RWPE1 (cell line): ENCODE results near the gene KRTAP10-10.
"Not testable (repeated sequence)": the region's sequence is repeated elsewhere in the genome, so short reads cannot be mapped to it uniquely, and the experiment has no call there.

ENCODE experiments used
- CTCF ChIA-PET: fragments of 350-600 bp; sonication (Branson Sonifier 250); formaldehyde crosslinking; extraction: SDS; loops from one replicate; lab custom pipeline; 2021; lab: Yijun Ruan, JAX
- POLR2A ChIA-PET: fragments of 400-600 bp; formaldehyde crosslinking; extraction: SDS; loops from one replicate; lab custom pipeline; 2020; ENCODE audit warnings: antibody characterized with exemption; ENCODE audit not compliant: low non-redundant PET; lab: Yijun Ruan, JAX
- DNase-seq: peaks from one replicate; pipeline ENCODE4 v3.0.0; 2012; ENCODE audit warnings: low spot score
- H3K27ac ChIP-seq: fragments of 450-650 bp; 2 replicates; pipeline ENCODE4 v1.5.1; 2017
- CTCF ChIP-seq: fragments of 450-650 bp; conservative IDR thresholded peaks from 2 replicates; pipeline ENCODE4 v1.5.1; 2017; ENCODE audit warnings: low read depth, mild to moderate bottlenecking

Gene KRTAP10-10

GRCh38 chr21:44636209-44637017, 743 bp upstream of the KRTAP10-10 start:
- no peak for TF ChIP-seq CTCF
- POLR2A ChIA-PET = no interaction called here
- CTCF ChIA-PET = interaction anchor here (0.6 kb wide), 1 partner anchor 88 kb away, joined by 5 read pairs; no protein-coding TSS in a partner anchor
- no peak for DNase-seq
- H3K27ac ChIP-seq = no peak overlapping the region

GRCh38 chr21:44637851-44638348, 744 bp downstream of the KRTAP10-10 start:
- POLR2A ChIA-PET, H3K27ac ChIP-seq, DNase-seq: not testable (repeated sequence)
- CTCF ChIA-PET = interaction anchor here (0.7 kb wide), 1 partner anchor 114 kb away, joined by 6 read pairs; no protein-coding TSS in a partner anchor

GRCh38 chr21:44638506-44639330, 1.6 kb downstream of the KRTAP10-10 start:
- CTCF ChIA-PET, H3K27ac ChIP-seq, DNase-seq, POLR2A ChIA-PET: not testable (repeated sequence)

- ChIA-PET CTCF (no interaction called here), POLR2A (no interaction called here)
- no peak overlapping the region for H3K27ac ChIP-seq
These were observed 2.1 kb downstream of the KRTAP10-10 start for GRCh38 chr21:44639331-44639655.

GRCh38 chr21:44640761-44641160, 3.6 kb downstream of the KRTAP10-10 start:
- CTCF ChIA-PET = no interaction called here
- POLR2A ChIA-PET = no interaction called here
- no peak for DNase-seq
- no peak for TF ChIP-seq CTCF
- H3K27ac ChIP-seq = no peak overlapping the region

More at GRCh38 chr21:44639331-44639655, 2.1 kb downstream of the KRTAP10-10 start:
- no peak for TF ChIP-seq CTCF
- no peak for DNase-seq

- H3K27ac ChIP-seq = no peak overlapping the region
- TF ChIP-seq CTCF = no peak
- DNase-seq = no peak
- POLR2A ChIA-PET = no interaction called here
- CTCF ChIA-PET = no interaction called here
These were observed 6.7 kb downstream of the KRTAP10-10 start for GRCh38 chr21:44643741-44644310.

GRCh38 chr21:44644878-44645277, 7.7 kb downstream of the KRTAP10-10 start:
- TF ChIP-seq CTCF = no peak

GRCh38 chr21:44646366-44647221, 9.4 kb downstream of the KRTAP10-10 start, which contains the start of gene KRTAP10-11:
Gene KRTAP10-11 (plus strand): TSS chr21:44646414. CDS start chr21:44646459, 45 bp downstream.
- H3K27ac ChIP-seq, DNase-seq: not testable (repeated sequence)
- ChIA-PET POLR2A (interaction anchor here (0.7 kb wide), 1 partner anchor 271 kb away, joined by 3 read pairs; no protein-coding TSS in a partner anchor), CTCF (interaction anchor here (0.6 to 1.4 kb wide), 3 partner anchors 72 to 315 kb away, joined by 3 to 7 read pairs (median 3); no protein-coding TSS in a partner anchor)

More at GRCh38 chr21:44644878-44645277, 7.7 kb downstream of the KRTAP10-10 start:
- no peak overlapping the region for H3K27ac ChIP-seq
- no peak for DNase-seq
- POLR2A ChIA-PET = no interaction called here
- CTCF ChIA-PET = no interaction called here
